GOT3 (cell line): ENCODE measurements around the gene NAV2.

ENCODE experiments used
- DNase-seq: peaks from one replicate; lab custom pipeline; 2025; ENCODE audit warnings: mixed read lengths; lab: John Stamatoyannopoulos, UW

NAV2 gene

DNA sequence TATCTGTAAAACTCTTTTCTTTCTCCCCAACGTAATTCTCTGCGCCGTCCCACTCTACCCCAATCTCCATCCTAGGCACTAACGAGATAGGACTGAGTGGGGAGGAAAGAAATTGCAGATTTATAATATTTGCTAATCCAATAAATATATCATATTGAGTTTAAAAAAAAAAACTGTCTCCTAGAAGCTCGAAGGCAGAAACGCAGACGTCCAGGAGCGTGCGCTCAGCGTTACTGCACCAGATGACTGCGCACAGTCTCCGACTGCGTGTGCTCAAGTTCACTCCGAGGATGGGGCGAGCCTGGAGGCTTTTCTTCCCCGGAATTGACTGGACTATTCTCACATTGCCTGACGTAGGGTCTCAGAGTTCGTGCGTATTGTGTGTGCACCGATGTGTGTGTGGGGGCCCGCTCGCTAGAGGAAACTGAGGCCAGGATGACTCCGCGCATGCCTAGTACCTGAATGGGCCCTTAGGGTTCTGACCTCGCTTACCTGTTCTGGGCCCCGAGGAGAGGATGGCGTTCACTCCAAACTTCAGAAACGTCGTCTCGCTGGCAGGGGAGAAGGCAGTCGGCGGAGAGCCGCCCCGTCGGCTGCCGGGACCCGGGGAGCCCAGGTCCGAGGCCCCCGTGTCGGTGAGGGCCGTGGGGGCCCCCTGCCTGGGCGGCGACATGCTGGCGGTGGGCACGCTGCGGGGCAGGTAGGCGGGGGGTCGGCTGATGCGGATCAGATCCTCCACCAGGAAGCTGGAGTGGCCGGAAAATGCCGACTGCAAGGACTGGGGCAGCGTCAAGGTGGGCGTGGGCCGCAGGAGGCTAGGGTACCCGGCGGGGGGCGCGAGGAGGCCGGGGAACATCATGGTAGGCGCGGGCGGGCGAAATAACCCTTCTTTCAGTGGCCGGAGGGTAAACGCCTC, 447.1 kb downstream of the NAV2 start:
- no peak for DNase-seq

GRCh38 chr11:20160425-20161229, 448.0 kb downstream of the NAV2 start, which contains the start of gene DBX1:
DBX1 (minus strand) TSS chr11:20160475; CDS start chr11:20160324, 151 bp downstream.
- no peak for DNase-seq

DNA sequence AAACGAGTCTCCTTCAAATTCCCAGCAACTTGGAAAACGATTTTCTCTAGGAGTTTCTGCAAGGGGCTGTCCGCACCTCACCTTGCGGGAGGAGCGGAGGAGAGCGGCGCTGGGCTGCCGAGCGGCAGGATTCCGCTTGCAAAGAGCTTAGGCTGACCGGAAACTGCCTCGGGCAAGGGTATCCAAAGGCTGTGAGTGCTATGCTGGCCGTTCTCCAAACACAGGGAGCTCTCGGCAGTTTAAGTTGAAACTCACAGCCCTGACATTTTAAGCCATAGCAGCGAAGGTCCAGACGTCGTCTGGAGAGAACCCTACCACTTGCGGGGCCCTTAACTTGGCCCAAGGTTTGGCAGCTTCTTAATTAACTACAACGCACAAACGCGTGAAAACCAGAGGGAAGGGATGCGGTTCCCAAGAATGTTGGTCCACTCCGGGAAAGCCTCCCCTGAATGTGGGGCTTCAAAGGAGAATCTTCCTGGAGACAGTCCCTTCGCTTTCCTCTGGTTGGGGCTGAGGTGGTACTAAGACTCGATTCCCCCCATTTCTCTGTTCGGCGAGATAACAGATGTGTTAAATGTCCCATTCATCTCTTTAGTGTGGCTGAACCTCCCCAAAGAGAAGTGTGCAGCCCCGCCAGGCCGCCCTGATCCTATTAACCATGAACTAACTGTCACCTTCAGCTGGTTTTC, 448.7 kb downstream of the NAV2 start:
- DNase-seq = no peak

- DNase-seq = no peak
Measured at GRCh38 chr11:20161923-20162744, 449.5 kb downstream of the NAV2 start.

DNA sequence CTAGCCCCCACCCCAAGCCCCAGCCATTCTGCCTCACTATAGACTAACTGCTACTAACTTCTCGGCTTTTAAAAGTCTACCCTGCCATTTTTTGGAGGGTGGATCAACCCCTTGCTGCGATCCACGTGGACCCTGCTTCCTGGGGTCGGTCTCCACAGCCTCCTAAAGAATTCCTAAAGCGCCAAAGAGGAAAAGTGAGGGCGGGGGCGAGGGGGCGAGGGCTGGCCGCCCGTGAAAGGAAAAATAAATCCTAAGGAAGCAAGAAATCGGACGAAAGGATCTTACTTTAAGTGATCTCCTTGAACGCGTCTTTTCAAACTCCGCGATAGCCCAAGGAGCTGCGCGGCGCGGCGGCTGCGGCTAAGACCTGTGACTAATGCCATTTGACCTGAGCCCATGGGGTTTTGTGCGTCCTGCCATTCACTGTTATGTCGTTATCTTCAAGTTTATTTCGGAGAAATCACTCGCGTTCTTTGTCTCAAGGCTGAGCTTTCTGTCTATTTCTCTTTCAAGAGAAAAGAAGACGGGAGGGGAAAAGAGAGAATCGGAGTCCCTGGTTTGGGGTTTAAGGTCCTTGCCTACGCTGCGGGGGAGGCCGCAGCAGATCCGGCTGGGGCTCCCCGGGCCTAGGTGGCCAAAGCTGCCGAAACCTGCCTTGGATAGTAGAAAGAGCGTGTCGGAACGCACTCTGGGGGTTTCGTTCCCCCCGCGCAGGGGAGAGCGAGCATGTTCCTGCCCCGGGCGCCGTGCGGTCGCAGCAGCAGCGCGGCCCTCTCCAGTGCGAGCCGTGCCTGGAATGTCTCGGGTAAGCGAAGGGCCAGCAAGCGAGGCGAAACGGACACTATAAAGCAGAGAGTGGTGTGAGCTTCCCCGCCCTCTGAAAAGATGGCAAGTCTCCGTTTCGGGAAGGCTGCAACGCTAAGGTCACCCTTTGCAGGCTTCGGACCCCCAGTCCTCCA, 450.5 kb downstream of the NAV2 start:
- no peak for DNase-seq

- DNase-seq = no peak
Measured at GRCh38 chr11:20163783-20164481, 451.3 kb downstream of the NAV2 start.
